HL-60/S4 treated with retinoic acid at 250 ng/mL for 4 days and 3 days (cell line): ENCODE results near the gene APOC1.
"Not testable (repeated sequence)": the region's sequence is repeated elsewhere in the genome, so short reads cannot be mapped to it uniquely, and the experiment has no call there.

Experiments used
- in situ Hi-C: fragments of 300-500 bp; cut with MboI; formaldehyde crosslinking; loops from 2 replicates; pipeline ENCODE4 v1.7.0; 2022; ENCODE audit warnings: low sequenced_read_pairs

The APOC1 gene

DNA sequence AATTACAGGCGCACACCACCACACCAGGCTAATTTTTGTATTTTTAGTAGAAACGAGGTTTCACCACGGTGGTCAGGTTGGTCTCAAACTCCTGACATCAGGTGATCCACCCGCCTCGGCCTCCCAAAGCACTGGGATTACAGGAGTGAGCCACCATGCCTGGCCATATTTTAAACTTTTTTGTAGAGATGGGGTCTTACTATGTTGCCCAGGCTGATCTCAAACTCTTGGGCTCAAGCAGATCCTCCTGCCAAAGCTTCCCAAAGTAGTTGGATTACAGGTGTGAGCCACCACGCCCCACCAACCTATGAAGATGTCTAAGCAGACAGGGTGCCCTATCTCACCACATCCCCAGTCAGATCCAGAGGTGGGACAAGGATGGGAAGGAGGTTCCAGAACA lies 2.5 kb upstream of the APOC1 start:
- in situ Hi-C loops = loop anchor here (5.0 kb wide), 1 partner anchor 35 kb away; the partner anchor contains the start of gene APOC2

DNA sequence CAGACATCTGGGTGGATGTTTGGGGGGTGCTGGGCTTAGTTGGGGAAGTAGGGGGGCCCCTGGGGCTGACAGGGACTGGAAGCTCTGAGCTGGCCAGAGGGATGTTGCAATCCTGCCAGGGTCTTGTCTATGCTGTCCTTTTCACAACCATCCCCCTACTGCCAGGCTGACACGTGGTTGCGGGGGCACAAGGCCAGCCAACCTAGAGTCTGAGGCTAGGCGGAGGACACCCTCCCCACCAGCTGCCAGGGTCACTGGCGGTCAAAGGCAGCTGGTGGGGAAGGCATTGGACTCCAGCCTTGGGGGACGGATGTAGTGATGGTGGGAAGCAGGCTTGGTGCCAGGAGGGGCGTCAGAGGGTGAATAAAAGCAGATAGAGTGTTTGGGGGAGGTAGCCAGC lies 1.6 kb upstream of the APOC1 start:
- in situ Hi-C loops = loop anchor here (5.0 kb wide), 1 partner anchor 34 kb away; the partner anchor contains the start of gene APOC2

DNA sequence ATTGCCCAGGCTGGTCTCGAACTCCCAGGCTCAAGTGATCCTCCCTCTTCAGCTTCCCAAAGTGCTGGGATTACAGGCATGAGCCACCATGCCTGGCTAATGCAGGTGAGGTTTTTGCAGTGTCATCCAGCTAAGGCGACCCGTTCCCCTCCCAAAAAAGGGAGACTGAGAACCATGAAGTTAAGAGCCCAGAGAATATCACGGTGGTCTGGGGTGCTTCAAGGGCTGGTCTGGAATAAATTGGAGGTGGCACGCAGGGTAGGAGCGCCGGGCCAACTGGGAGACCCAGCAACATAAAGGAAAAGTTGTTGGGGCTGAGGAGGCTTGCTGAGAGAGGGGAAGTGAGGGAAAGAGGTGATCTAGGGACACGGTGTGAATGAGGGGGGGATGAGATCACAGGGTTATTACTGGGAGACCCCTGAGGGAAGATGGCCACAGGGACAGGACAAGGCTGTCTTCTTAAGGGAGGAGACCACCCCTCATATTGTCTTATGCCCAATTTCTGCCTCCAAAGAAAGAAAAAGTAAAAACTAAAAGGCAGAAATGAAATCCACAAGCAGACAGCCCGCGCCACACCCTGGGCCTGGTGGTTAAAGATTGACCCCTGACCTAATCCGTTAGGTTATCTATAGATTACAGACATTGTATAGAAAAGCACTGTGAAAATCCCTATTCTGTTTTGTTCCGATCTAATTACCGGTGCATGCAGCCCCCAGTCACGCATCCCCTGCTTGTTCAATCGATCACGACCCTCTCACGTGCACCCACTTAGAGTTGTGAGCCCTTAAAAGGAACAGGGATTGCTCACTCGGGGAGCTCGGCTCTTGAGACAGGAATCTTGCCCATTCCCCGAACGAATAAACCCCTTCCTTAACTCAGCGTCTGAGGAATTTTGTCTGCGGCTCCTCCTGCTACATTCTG lies 636 bp upstream of the APOC1 start:
- in situ Hi-C loops = loop anchor here (5.0 kb wide), 1 partner anchor 34 kb away; the partner anchor contains the start of gene APOC2

DNA sequence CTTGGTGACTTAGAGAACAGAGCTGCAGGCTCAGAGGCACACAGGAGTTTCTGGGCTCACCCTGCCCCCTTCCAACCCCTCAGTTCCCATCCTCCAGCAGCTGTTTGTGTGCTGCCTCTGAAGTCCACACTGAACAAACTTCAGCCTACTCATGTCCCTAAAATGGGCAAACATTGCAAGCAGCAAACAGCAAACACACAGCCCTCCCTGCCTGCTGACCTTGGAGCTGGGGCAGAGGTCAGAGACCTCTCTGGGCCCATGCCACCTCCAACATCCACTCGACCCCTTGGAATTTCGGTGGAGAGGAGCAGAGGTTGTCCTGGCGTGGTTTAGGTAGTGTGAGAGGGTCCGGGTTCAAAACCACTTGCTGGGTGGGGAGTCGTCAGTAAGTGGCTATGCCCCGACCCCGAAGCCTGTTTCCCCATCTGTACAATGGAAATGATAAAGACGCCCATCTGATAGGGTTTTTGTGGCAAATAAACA lies 9.9 kb downstream of the APOC1 start:
- in situ Hi-C loops = no loop called here

DNA sequence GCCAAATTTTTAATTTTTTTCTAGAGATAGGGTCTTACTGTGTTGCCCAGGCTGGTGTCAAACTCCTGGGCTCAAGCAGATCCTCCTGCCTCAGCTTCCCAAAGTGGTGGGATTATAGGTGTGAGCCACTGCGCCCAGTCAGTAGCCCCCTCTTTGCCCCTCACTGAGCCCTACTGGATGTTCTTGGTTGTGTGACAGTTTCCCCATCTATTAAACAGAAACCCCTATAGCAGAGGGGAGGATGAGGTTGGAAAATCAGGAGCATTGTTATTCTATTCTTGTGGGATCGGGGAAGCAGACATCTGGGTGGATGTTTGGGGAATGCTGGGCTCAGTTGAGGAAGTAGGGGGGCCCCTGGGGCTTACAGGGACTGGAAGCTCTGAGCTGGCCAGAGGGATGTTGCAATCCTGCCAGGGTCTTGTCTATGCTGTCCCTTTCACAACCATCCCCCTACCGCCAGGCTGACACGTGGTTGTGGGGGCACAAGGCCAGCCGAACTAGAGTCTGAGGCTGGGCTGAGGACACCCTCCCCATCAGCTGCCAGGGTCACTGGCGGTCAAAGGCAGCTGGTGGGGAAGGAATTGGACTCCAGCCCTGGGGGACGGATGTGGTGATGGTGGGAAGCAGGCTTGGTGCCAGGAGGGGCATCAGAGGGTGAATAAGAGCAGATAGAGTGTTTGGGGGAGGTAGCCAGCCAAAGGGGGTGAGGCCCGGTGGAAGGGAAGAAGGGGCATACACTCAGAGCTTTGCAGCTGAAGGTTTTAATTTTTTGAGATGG lies 10.9 kb downstream of the APOC1 start:
- in situ Hi-C loops = no loop called here

DNA sequence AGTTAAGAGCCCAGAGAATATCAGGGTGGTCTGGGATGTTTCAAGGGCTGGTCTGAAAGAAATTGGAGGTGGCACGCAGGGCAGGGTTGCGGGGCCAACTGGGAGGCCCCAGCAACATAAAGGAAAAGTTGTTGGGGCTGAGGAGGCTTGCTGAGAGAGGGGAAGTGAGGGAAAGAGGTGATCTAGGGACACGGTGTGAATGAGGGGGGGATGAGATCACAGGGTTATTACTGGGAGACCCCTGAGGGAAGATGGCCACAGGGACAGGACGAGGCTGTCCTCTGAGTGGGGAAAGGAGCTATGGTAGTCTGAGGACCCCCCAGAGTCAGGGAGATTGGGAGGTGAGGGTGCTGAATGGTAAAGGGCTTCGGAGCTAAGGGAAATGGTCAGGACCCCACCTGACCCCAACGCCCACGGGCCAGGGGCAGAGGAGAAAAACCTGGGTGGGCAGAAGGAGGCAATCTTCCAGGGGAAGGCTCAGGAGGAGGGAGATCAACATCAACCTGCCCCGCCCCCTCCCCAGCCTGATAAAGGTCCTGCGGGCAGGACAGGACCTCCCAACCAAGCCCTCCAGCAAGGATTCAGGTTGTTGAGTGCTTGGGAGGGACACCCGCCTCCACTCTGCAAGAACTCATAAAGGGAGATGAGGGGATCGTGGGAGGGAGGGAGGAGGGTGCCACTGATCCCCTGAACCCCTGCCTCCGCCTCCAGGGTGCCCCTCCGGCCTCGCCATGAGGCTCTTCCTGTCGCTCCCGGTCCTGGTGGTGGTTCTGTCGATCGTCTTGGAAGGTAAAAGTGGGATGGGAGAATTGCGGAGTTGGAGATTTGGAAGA lies 12.1 kb downstream of the APOC1 start:
- in situ Hi-C loops = not testable (repeated sequence)

DNA sequence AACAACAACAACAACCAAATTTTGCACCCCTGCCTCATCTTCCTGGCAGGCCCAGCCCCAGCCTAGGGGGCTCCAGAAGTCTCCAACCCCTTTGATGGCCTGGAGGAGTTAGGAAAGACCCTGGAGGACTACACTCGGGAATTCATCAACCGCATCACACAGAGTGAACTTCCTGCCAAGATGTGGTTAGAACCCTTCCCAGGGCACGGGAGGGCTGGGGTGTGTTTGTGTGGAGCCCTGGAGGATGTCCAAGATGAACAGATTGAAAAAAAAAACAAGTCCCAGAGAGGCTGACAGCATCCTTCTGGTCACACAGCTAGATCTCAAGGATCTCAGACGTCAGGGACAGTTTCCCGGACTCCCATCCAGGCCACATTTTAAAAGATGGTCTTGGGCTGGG lies 13.3 kb downstream of the APOC1 start:
- in situ Hi-C loops = no loop called here

DNA sequence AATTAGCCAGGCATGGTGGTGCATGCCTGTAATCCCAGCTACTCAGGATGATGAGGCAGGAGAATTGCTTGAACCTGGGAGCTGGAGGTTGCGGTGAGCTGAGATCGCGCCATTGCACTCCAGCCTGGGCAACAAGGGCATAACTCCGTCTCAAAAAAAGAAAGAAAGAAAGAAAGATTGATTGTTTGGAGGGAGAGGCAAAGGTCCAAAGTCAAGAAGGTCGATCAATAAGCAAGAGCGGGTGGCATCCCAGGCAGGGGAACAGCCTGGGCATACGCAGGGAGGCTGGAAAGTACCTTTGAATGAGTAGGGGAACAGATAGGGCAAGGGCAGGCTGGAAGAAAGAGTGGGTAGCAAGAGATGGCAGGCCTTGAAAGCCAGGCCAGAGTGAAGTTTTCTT lies 15.7 kb downstream of the APOC1 start:
- in situ Hi-C loops = no loop called here

DNA sequence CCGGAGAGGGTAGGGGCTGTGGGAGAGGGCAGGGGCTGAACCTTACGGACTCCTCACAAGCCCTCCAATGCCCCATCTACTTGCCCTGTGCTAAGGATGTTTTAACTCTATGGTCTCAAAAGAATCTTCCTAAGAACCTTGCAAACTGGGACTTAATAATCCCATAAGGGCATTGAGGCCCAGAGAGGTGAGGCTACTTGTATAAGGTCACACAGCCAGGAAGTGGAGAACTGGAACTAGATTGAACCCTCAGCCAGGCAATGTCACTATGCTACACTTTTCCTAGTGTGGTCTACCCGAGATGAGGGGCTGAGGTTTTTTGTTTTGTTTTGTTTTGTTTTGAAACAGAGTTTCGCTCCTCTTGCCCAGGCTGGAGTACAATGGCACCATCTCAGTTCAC lies 17.1 kb downstream of the APOC1 start:
- in situ Hi-C loops = no loop called here

DNA sequence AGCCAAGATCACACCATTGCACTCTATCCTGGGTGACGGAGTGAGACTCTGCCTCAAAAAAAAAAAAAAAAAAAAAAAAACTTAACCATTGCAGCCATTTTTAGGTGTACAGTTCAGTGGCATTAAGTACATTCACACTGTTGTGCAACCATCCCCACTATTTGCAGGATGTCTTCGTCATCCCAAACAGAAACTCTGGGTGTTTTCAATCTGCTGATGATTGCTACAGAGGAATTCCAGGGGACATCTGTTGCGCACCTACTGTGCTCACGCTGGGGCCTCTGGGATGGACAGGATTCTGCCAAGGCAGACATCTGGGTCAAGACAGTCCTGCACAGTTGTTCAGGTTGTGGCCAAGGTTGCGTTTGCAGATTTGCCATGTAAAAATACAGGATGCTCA lies 25.3 kb downstream of the APOC1 start:
- in situ Hi-C loops = no loop called here

DNA sequence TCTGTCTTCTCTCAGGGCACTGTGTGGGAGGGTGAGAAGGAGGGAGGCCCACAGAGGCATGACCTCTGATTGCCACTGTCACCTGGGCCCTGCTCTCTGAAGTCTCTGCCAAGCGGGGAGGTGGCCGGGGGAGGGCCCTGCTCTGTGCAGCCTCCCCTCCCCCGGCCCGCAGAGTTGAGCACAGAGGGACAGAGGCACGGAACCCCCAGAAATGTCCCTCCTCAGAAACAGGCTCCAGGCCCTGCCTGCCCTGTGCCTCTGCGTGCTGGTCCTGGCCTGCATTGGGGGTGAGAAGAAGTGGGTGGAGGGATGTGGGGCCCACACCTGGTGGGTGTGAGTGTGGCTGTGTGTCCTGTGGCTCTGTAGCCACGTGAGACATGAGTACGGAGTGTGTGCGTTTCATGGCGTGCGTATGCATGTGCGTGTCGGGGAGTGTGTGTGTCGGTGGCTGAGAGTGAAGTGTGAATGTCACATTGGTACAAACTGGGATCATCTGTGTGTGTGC lies 27.7 kb downstream of the APOC1 start, which contains the start of gene APOC4:
Gene APOC4, plus strand, starts transcription at position 171 of the 505 bp plus-strand sequence. Its CDS starts 41 bp downstream, at position 212.
- in situ Hi-C loops = no loop called here

DNA sequence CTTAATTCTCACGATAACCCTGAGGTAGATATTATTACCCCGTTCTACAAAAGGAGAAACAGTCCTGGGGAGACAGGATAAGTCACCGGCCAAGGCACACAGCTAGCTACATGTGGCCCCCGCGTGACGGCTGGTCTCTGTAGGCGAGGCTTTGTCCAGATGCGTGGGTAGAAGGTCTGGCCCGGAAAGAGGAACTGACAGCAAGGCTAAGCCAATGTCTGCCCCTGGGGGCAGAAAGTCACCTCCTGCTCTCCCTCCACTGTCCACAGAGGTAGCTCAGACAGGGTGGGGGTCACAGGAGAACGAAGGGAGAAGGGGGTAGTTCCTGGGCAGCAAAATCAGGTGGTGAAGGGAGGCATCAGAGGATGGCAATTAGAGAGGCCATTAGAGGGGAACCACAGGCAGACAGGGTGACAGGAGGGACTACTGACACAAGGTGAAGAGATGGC lies 29.4 kb downstream of the APOC1 start:
- in situ Hi-C loops = no loop called here

DNA sequence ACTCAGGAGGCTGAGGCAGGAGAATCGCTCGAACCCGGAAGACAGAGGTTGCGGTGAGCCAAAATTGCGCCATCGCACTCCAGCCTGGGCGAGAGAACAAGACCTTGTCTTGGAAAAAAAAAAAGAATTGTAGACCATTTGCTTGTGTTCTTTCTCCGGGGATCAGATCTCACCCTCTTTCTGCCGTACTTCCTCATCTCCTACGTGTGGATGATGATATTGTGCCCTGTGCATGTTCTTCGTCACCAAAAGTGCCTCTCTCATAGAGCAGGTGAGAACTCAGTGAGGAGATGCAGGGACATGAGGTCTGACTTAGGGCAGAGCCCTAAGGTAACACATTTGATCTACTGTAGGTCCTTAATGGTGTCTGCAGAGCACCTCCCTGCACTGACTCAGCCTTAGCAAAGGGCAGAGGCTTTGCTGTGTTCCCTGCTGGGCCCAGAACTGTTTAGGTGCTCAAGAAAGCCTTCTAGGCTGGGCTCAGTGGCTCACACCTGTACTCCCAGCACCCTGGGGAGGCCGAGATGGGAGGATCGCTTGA lies 32.7 kb downstream of the APOC1 start:
- in situ Hi-C loops = loop anchor here (5.0 kb wide), 1 partner anchor 35 kb away; the partner anchor contains the start of gene APOC1

DNA sequence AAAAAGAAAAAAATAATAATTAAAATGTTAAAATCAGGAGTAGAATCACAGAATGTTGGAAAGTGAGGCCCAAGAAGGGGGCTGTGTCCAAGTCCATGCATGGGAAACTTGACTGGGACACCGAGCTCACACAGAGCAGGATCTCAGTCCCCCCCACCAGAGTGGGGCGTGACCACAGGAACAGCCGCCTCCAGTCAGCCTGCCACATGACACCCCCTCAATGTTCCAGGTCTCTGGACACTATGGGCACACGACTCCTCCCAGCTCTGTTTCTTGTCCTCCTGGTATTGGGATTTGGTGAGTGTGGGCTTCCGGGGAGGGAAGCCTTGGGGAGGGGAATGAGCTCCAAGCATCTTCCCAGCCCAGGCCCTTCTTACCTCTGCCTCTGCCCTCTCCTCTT lies 33.8 kb downstream of the APOC1 start:
- in situ Hi-C loops = loop anchor here (5.0 kb wide), 1 partner anchor 36 kb away; the partner anchor contains the start of gene APOC1

DNA sequence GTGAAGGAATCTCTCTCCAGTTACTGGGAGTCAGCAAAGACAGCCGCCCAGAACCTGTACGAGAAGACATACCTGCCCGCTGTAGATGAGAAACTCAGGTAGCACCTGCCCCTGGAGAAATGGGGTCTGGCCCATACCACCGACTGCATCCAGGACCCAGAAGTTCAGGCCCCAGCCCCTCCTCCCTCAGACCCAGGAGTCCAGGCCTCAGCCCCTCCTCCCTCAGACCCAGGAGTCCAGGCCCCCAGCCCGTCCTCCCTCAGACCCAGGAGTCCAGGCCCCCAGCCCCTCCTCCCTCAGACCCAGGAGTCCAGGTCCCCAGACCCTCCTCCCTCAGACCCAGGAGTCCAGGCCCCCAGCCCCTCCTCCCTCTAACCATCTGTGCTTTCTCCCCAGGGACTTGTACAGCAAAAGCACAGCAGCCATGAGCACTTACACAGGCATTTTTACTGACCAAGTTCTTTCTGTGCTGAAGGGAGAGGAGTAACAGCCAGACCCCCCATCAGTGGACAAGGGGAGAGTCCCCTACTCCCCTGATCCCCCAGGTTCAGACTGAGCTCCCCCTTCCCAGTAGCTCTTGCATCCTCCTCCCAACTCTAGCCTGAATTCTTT lies 34.5 kb downstream of the APOC1 start:
- in situ Hi-C loops = loop anchor here (5.0 kb wide), 1 partner anchor 37 kb away; the partner anchor contains the start of gene APOC1

DNA sequence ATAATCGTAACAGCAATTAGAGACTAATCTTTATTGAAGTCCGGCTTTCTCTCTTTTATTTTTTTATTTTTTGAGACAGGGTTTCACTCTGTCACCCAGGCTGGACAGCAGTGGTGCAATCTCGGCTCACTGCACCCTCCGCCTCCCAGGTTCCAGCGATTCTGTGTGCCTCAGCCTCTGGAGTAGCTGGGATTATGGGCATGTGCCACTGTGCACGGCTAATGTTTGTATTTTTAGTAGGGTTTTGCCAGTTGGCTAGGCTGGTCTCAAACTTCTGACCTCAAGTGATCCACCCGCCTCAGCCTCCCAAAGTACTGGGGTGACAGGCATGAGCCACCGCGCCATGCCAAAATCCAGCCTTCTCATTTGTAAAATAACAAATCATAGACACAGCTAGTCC lies 35.1 kb downstream of the APOC1 start:
- in situ Hi-C loops = loop anchor here (5.0 kb wide), 1 partner anchor 37 kb away; the partner anchor contains the start of gene APOC1

DNA sequence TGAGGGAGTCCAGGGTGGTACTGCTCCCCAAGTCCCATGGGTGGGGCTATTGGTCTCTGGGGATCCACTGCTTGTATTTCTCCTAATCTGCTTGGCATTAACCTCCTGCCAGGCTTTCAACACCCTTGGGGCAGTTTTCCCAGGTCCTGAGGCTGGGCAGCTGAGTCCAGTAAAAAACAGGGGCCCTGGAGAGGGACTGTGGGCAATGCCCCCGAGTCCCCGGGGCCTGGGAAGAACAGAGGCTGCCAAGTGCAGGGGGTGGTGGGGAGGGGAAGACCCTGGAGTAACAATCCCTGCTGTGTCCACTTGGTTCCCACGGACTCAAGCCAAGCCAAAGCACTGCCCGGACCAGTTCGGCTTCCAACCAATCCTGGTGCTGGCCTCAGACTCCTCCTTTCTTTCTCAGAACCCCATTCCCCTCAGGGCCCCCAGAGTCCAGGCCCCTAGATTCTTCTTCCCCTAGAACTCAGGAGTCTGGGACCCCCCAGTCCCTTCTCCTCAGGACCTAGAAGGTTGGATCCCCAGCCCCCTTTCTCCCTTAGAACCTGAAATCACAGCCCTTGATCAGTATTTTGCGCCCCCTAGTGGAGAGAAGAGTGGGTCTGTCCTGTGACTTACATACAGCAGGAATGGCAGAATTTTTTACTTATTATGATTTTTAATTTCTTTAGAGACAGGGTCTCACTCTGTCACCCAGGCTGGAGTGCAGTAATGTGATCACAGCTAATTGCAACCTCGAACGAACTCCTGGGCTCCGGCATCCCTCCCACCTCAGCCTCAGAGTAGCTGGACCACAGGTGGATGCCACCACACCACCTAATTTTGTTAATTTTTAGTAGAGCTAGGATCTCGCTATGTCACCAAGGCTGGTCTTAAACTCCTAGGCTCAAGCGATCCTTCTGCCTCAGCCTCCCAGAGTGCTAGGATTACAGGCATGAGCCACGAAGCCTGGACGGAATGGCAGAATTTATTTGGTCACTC lies 37.1 kb downstream of the APOC1 start:
- in situ Hi-C loops = no loop called here

DNA sequence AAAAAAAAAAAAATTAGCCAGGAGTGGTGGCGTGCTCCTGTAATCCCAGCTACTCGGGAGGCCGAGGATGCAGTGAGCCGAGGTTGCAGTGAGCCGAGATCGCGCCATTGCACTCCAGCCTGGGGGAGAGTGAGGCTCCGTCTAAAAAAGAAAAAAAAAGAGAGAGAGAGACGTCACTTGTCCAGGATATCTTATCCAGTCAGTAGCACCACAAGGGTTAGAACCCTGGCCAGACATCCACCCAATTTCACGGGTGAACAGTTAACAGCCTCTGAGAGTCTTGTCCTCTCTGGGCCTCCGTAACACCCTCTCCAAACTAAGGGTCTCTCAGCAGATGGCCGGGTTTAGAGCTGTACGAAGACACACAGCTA lies 39.9 kb downstream of the APOC1 start:
- in situ Hi-C loops = no loop called here
